RCC 7860 (cell line): ENCODE results near the gene RPA3.

Experiments used
- DNase-seq: peaks from one replicate; pipeline ENCODE4 v3.0.0-alpha.2; 2015; ENCODE audit warnings: low spot score
- FAIRE-seq: peaks from 2 replicates; lab custom pipeline; 2012; peaks lifted over from hg19 to GRCh38; lab: Jason Lieb, UNC

The RPA3 gene

DNA sequence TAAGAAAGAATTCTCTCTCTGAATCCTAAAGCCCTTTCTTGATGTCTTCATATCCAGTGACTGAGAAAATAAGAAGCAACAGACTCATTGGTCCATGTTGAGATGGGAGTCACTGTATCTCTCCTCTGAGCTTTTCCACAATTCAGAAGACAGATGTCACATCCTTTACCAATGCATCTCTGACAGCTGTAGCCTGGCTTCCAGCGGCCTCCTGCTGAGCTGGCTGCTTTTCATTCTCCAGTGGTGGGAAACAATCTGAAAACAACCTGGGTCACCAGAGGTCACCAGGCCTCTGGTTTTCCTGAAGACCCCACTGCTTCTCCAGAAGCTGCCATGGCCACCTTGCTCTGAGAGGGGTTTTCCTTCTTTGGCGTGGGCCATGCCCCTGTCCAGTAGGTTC, 18.3 kb upstream of the RPA3 start:
- no peak for DNase-seq

DNA sequence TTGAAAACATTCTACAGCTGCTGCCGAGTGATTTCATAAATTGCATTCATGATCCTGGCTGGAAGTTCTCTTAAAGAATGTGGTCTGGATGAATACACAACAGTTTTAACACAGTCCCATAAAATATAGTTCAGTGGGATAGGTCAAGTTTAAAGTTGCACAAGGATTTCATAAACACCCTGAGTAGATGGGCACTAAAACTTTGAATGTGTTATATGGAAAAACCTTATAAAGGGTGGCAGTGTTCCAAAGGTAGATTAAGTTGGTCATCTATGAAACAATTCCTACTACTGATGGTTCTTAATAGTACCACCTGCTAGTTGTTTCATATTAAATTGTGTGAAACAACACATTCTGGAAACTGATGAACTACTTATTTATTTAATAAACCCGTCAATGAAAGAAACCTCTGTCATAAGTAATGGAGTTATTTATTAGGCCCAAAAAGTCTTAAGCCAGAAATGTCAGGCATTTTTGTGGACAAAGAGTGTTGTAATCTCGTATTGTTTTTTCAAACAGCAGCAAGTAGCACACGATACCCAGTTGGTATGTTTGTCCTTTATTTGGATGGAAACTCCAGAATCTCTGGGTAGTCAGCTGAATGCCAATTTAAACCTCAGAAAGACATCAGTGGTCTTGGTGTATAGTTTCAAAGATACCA, 14.3 kb upstream of the RPA3 start:
- FAIRE-seq (no peak), DNase-seq (no peak)

More for the DNA sequence above, 18.3 kb upstream of the RPA3 start:
- FAIRE-seq: no peak

- FAIRE-seq: no peak
- no peak for DNase-seq
These were observed 13.3 kb upstream of the RPA3 start for GRCh38 chr7:7731732-7732131.

DNA sequence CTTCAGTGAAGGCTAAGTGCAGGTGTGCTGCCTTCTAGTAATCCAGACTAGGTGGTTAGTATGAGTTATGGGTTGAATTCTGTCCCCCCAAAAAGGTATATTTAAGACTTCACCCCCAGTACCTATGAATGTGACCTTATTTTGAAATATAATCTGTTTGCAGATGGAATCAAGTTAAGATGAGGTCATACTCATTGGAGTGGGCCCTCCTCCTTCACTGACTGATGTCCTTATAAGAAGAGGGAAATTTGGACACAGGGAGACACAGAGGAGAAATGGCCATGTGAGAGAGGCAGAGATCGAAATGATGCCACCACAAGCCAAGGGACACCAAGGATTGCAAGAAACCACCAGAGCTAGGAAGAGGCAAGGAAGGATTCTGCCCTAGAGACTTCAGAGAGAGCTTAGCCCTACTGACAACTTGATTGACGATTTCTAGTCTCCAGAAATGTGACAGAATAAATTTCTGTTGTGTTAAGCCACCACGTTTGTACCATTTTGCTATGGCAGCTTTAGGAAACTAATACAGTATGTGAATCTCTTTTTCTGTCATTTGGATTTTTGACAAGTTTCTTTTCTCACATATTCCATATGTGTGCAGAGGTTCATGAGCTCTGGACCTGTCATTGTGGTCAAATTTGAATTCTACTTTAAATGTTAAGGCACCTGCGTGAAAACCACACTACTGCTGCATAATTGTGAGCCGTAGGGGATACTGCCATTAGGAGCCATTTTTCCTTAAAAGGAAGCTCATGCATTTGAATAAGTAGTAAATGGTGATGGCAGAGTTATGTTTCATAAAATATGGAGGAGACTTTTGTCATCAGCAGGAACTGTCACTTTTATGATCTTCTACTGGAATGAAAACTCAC, 2.6 kb upstream of the RPA3 start:
- no peak for FAIRE-seq
- DNase-seq: no peak

GRCh38 chr7:7720193-7720592, 1.8 kb upstream of the RPA3 start:
- no peak for FAIRE-seq
- no peak for DNase-seq

DNA sequence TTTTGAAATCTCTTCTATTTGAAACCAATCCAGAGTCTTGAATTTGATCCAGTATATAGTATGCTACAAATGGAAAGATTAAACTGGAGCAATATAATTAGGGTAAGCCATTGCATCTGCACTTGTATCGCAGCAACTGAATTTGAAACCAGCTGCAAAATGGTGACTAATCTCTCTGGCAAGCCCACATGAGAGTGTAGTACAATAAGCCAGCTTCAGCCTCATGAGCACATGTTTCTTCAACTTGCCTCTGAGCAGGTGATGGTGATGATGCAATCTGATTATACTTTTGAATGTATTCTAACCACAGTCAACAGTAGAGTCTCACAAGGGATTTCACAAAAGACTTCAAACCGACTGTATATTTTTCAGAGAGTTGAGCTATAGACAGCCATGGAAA, 829 bp upstream of the RPA3 start:
- DNase-seq (peak; percentile 65), FAIRE-seq (peak; percentile 14)

GRCh38 chr7:7713730-7714129, 4.7 kb downstream of the RPA3 start:
- FAIRE-seq: no peak
- no peak for DNase-seq

- FAIRE-seq: no peak
- no peak for DNase-seq
These were observed 7.9 kb downstream of the RPA3 start for GRCh38 chr7:7710469-7710868.

DNA sequence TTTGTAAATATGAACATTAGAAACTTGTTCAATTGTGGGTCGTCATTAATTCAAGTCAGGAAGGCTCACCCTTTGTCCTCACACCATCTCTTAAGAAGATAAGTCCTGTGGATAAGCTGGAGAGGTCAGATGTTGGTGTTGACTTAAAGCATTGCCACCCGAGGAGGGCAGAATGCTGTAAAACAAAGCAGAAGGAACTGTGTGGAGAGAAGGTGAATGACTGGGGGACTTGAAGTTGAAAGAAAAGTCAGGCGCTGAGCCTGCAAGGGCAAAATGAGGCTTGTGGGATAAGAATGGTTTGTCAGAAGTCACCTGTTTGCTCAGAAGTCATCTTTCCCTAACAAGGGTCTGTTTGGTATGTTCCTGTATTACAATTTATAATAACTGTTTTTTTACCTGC, 9.1 kb downstream of the RPA3 start:
- DNase-seq (no peak), FAIRE-seq (no peak)

DNA sequence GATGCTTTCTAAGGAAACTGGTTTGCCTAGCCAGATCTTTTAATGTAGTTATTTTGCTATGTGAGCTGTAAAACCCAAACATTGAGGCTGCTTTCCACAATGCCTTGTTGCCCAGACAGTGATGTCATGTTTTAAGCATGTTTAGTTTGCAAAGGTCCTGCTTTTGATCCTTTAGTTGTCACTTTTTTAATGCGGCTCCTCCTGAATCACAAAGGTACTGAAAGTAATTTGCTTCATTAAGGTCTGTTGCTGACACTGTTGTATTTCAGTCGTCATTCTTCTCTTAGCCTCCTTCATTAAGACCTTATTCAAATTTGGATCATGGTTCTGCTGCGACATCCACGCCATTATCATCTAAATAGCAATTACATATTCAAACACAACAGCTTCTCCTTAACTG, 10.6 kb downstream of the RPA3 start:
- FAIRE-seq (no peak), DNase-seq (no peak)

- no peak for FAIRE-seq
- DNase-seq: no peak
These were observed 11.2 kb downstream of the RPA3 start for GRCh38 chr7:7707246-7707645.

GRCh38 chr7:7706556-7707172, 11.7 kb downstream of the RPA3 start:
- DNase-seq (no peak), FAIRE-seq (peak; percentile 7)

GRCh38 chr7:7706101-7706511, 12.3 kb downstream of the RPA3 start:
- FAIRE-seq (no peak), DNase-seq (no peak)

GRCh38 chr7:7705318-7705717, 13.1 kb downstream of the RPA3 start:
- DNase-seq (no peak), FAIRE-seq (no peak)

DNA sequence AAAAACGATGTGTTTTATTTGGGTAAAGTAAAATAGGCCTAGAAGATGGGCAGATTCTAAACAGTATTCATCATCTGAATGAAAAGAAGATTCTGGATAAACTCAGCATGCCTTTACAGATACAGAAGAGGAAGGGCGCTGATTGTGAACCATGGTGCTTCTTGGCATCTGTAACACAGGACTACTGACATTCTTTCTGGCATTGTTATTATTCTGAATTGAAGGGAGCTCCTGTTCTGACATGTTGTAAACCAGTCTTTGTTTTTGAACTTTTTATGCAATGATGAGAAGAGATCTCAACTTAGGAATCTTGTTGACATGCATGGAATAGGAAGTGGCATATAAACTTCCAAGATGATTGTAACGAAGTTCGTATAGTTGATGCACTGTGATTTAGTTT, 13.5 kb downstream of the RPA3 start:
- FAIRE-seq (no peak), DNase-seq (no peak)

DNA sequence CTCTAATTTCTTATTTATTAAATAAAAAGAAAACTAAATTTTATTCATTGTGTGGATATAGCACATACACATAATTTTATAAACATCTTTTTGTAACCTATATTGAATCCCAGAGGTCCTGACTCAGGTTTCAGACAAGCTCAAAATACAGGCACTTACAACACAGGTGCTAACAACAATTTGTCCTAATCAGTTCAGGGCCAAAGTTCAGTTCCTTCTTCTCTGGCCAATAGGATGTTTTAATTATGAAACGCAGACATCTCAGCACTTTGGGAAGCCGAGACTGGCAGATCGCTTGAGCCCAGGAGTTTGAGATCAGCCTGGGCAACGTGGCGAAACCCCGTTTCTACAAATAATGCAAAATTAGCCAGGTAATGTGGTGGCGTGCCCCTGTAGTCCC, 15.0 kb downstream of the RPA3 start:
- FAIRE-seq: no peak

DNA sequence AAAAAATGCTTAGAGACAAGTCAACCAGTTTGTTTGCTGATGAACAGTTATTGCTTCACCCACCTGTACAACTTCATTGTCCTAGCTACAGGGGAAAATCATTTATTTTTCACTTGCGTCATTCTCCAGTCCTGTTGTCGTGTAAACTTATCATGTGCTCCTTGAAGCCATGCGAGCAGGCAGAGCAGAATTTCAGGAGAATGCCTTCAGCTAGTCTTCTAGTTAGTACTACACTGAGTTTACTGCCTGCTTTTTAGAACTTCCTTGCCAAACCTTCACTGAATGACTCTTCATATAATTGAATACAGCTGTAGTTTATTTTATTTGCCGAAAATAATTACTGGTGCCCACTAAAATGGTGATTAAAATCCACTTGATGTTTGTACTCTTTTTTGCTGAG, 15.6 kb downstream of the RPA3 start:
- DNase-seq: no peak
- FAIRE-seq: no peak

More for the DNA sequence above, 15.0 kb downstream of the RPA3 start:
- no peak for DNase-seq

- FAIRE-seq: no peak
These were observed 16.9 kb downstream of the RPA3 start for GRCh38 chr7:7701527-7701926.

DNA sequence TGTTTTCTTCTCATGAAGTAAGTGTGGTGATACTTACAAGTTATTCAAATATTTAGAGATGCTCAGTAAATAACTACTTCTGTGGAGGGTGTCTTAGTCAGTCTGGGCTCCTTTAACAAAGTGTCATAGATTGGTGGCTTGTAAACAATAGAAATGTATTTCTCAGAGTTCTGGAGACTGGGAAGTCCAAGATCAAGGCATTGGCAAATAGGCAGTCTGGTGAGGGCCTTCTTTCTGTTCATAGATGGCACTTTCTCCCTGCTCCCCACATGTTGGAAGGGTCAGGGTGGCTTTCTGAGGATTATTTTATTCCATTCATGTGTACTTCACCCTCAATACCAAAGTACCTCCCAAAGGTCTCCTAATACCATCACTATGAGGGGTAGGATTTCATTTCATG, 18.4 kb downstream of the RPA3 start:
- DNase-seq: no peak

More at GRCh38 chr7:7701527-7701926, 16.9 kb downstream of the RPA3 start:
- no peak for DNase-seq

DNA sequence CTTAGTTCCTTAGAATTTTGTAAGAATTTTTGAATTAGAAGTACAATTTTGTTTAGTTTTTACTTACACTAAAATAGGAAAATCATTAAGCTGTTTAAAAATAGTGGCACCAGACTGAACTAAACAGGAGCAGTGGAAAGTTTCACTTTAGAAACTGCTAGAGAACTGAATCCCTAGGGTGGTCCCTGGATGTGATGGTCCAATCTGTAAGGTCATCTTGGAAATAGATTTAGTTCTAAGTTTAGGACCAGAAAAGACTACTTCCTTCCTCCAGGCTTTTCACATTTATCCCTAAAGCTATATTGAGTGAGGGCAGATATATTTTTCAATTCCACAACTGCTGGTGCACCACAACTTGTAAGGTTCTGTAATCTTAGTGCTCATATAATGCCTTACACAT, 19.0 kb downstream of the RPA3 start:
- no peak for FAIRE-seq

More for the DNA sequence above, 18.4 kb downstream of the RPA3 start:
- FAIRE-seq: no peak

DNA sequence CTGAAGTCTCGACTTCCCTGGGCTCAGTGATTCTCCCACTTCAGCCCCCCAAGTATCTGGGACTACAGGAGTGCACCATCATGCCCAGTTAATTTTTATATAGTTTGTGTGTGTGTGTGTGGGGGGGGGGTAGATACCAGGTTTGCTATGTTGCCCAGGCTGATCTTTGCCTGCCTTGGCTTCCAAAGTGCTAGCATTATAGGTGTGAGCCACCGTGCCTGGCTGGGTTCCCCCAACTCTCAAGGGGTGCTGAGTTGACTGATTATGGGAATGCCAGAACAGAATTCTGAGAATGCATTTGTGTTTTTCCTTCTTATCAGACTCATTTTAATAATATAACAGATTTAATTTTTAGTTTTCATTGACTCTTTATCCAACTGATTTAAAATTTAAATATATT, 19.5 kb downstream of the RPA3 start:
- no peak for DNase-seq
- FAIRE-seq: no peak

More for the DNA sequence above, 19.0 kb downstream of the RPA3 start:
- DNase-seq: no peak
